Loucy (cell line): Measurements from ENCODE around the gene GPR78.

Source experiments
- EZH2phosphoT487 ChIP-seq: fragments of 200-600 bp; IDR thresholded peaks from 2 replicates; pipeline ENCODE4 v1.6.1; 2018; ENCODE audit warnings: antibody characterized with exemption, mild to moderate bottlenecking, moderate library complexity, borderline replicate concordance
- TF ChIP-seq, protein P1 (sequence below): fragments of 200-600 bp; sonication (generic); conservative IDR thresholded peaks from 2 replicates; pipeline ENCODE4 v1.5.1; 2014; ENCODE audit warnings: mild to moderate bottlenecking, antibody characterized with exemption, low read length

GRCh38 chr4:8577972-8578371, 2.2 kb upstream of the GPR78 start:
- TF ChIP-seq, protein P1, sequence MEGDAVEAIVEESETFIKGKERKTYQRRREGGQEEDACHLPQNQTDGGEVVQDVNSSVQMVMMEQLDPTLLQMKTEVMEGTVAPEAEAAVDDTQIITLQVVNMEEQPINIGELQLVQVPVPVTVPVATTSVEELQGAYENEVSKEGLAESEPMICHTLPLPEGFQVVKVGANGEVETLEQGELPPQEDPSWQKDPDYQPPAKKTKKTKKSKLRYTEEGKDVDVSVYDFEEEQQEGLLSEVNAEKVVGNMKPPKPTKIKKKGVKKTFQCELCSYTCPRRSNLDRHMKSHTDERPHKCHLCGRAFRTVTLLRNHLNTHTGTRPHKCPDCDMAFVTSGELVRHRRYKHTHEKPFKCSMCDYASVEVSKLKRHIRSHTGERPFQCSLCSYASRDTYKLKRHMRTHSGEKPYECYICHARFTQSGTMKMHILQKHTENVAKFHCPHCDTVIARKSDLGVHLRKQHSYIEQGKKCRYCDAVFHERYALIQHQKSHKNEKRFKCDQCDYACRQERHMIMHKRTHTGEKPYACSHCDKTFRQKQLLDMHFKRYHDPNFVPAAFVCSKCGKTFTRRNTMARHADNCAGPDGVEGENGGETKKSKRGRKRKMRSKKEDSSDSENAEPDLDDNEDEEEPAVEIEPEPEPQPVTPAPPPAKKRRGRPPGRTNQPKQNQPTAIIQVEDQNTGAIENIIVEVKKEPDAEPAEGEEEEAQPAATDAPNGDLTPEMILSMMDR, result no peak
- TF ChIP-seq EZH2phosphoT487, result no peak
